Measurements from ENCODE around the gene IMMP2L. TPM values are rescaled to one million over a fixed set of nuclear protein-coding genes. Genes with fewer than 3 reads are reported as not detected.
"Not testable (repeated sequence)": the region's sequence is repeated elsewhere in the genome, so short reads cannot be mapped to it uniquely, and the experiment has no call there.

Gene IMMP2L
- total RNA-seq, 1 donor from 2014 or later = 11.2 TPM

GRCh38 chr7:111075498-111075897 is 486.8 kb downstream of the IMMP2L start:
- no peaks in the 10 kb centered on the region for H3K36me3 Mint-ChIP-seq (ENCODE audit: low read depth, unreplicated experiment)
- no peak for DNase-seq (ENCODE audit: low spot score)
- no peak for TF ChIP-seq CTCF (IDR thresholded peaks at IDR 0.05; ENCODE audit: unreplicated experiment)
- H3K4me3 Mint-ChIP-seq (ENCODE audit: unreplicated experiment) = no peak overlapping the region
- H3K27ac Mint-ChIP-seq (ENCODE audit: unreplicated experiment) = no peak overlapping the region
- no peaks in the 10 kb centered on the region for H3K9me3 Mint-ChIP-seq (ENCODE audit: unreplicated experiment)
- peaks cover 11% of the 10 kb centered on the region for H3K4me1 Mint-ChIP-seq (ENCODE audit: unreplicated experiment)
- H3K27me3 Mint-ChIP-seq (ENCODE audit: unreplicated experiment) = no peaks in the 10 kb centered on the region

- Mint-ChIP-seq H3K27ac (ENCODE audit: unreplicated experiment) (no peak overlapping the region), H3K4me1 (ENCODE audit: unreplicated experiment) (peaks cover 11% of the 10 kb centered on the region), H3K27me3 (ENCODE audit: unreplicated experiment) (no peaks in the 10 kb centered on the region), H3K36me3 (ENCODE audit: low read depth, unreplicated experiment) (no peaks in the 10 kb centered on the region), H3K4me3 (ENCODE audit: unreplicated experiment) (no peak overlapping the region), H3K9me3 (ENCODE audit: unreplicated experiment) (no peaks in the 10 kb centered on the region)
- no peak for DNase-seq (ENCODE audit: low spot score)
- no peak for TF ChIP-seq CTCF (IDR thresholded peaks at IDR 0.05; ENCODE audit: unreplicated experiment)
Measured at GRCh38 chr7:111074748-111075146, 487.5 kb downstream of the IMMP2L start.

- peaks cover 11% of the 10 kb centered on the region for H3K4me1 Mint-ChIP-seq (ENCODE audit: unreplicated experiment)
- no peak overlapping the region for H3K4me3 Mint-ChIP-seq (ENCODE audit: unreplicated experiment)
- H3K36me3 Mint-ChIP-seq (ENCODE audit: low read depth, unreplicated experiment) = no peaks in the 10 kb centered on the region
- no peak for TF ChIP-seq CTCF (IDR thresholded peaks at IDR 0.05; ENCODE audit: unreplicated experiment)
- H3K27me3 Mint-ChIP-seq (ENCODE audit: unreplicated experiment) = no peaks in the 10 kb centered on the region
- H3K9me3 Mint-ChIP-seq (ENCODE audit: unreplicated experiment) = no peaks in the 10 kb centered on the region
- DNase-seq (ENCODE audit: low spot score) = no peak
- no peak overlapping the region for H3K27ac Mint-ChIP-seq (ENCODE audit: unreplicated experiment)
Measured at GRCh38 chr7:111074071-111074747, 488.1 kb downstream of the IMMP2L start.

- H3K9me3 Mint-ChIP-seq (ENCODE audit: unreplicated experiment); H3K36me3 Mint-ChIP-seq (ENCODE audit: low read depth, unreplicated experiment); H3K4me3 Mint-ChIP-seq (ENCODE audit: unreplicated experiment); DNase-seq (ENCODE audit: low spot score); H3K27me3 Mint-ChIP-seq (ENCODE audit: unreplicated experiment); H3K27ac Mint-ChIP-seq (ENCODE audit: unreplicated experiment): not testable (repeated sequence)
- peaks cover 11% of the 10 kb centered on the region for H3K4me1 Mint-ChIP-seq (ENCODE audit: unreplicated experiment)
Measured at GRCh38 chr7:111072658-111073057, 489.6 kb downstream of the IMMP2L start.

GRCh38 chr7:111071556-111071955 is 490.7 kb downstream of the IMMP2L start:
- no peak for TF ChIP-seq CTCF (IDR thresholded peaks at IDR 0.05; ENCODE audit: unreplicated experiment)
- Mint-ChIP-seq H3K27ac (ENCODE audit: unreplicated experiment) (no peak overlapping the region), H3K27me3 (ENCODE audit: unreplicated experiment) (no peaks in the 10 kb centered on the region), H3K4me3 (ENCODE audit: unreplicated experiment) (no peak overlapping the region), H3K36me3 (ENCODE audit: low read depth, unreplicated experiment) (no peaks in the 10 kb centered on the region), H3K4me1 (ENCODE audit: unreplicated experiment) (peaks cover 11% of the 10 kb centered on the region), H3K9me3 (ENCODE audit: unreplicated experiment) (no peaks in the 10 kb centered on the region)
- no peak for DNase-seq (ENCODE audit: low spot score)
